Measurements from ENCODE around the gene PHLPP1. TPM values are rescaled to one million over a fixed set of nuclear protein-coding genes. Genes with fewer than 3 reads are reported as not detected.

Gene PHLPP1
- total and polyA plus RNA-seq, 2 donors (not counting 1 experiment from before 2014, with no cell fraction given), result 3.6 to 5.0 TPM

GRCh38 chr18:62897153-62897552 is 181.8 kb downstream of the PHLPP1 start:
- H3K27ac ChIP-seq (ENCODE audit: insufficient read depth, low read length), result no peak overlapping the region

GRCh38 chr18:62898359-62898758 is 183.0 kb downstream of the PHLPP1 start:
- TF ChIP-seq EZH2 (IDR thresholded peaks at IDR 0.05; ENCODE audit: low read length, missing control alignments), result no peak
- TF ChIP-seq, protein P1, sequence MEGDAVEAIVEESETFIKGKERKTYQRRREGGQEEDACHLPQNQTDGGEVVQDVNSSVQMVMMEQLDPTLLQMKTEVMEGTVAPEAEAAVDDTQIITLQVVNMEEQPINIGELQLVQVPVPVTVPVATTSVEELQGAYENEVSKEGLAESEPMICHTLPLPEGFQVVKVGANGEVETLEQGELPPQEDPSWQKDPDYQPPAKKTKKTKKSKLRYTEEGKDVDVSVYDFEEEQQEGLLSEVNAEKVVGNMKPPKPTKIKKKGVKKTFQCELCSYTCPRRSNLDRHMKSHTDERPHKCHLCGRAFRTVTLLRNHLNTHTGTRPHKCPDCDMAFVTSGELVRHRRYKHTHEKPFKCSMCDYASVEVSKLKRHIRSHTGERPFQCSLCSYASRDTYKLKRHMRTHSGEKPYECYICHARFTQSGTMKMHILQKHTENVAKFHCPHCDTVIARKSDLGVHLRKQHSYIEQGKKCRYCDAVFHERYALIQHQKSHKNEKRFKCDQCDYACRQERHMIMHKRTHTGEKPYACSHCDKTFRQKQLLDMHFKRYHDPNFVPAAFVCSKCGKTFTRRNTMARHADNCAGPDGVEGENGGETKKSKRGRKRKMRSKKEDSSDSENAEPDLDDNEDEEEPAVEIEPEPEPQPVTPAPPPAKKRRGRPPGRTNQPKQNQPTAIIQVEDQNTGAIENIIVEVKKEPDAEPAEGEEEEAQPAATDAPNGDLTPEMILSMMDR (conservative IDR thresholded peaks at IDR 0.05 in 1 of 2, IDR thresholded peaks at IDR 0.05 in 1 of 2; ENCODE audit: low read depth in 1 of 2, low read length in 2 of 2), result no peak
- Histone ChIP-seq H3K79me2 (ENCODE audit: control insufficient read depth, insufficient read depth, low read length) (no peaks in the 10 kb centered on the region), H3K4me3 (replicated peaks in 1 of 4; ENCODE audit: control extremely low read depth in 1 of 4, insufficient read depth in 1 of 4, low read depth in 3 of 4, low read length in 4 of 4) (no peak overlapping the region), H3K27ac (ENCODE audit: insufficient read depth, low read length) (no peak overlapping the region), H3K4me2 (ENCODE audit: extremely low read depth, insufficient read depth, low read length) (no peak overlapping the region), H3K27me3 (ENCODE audit: control insufficient read depth, insufficient read depth, low read length) (no peaks in the 10 kb centered on the region), H3K4me1 (ENCODE audit: control insufficient read depth, extremely low read depth, insufficient read depth, low read length) (peaks cover 2% of the 10 kb centered on the region), H2AFZ (ENCODE audit: low read length) (no peak overlapping the region), H3K9me3 (ENCODE audit: control insufficient read depth, insufficient read depth, low read depth, low read length) (no peaks in the 10 kb centered on the region), H3K9ac (ENCODE audit: insufficient read depth, low read length) (no peak overlapping the region), H4K20me1 (ENCODE audit: control insufficient read depth, extremely low read depth, insufficient read depth, low read length) (no peaks in the 10 kb centered on the region), H3K36me3 (ENCODE audit: control insufficient read depth, insufficient read depth, low read length) (no peaks in the 10 kb centered on the region)
- DNase-seq (ENCODE audit: low read depth in 2 of 2), result no peak

More at GRCh38 chr18:62897153-62897552, 181.8 kb downstream of the PHLPP1 start:
- Histone ChIP-seq H2AFZ (ENCODE audit: low read length) (no peak overlapping the region), H3K9ac (ENCODE audit: insufficient read depth, low read length) (no peak overlapping the region), H3K4me3 (replicated peaks in 1 of 4; ENCODE audit: control extremely low read depth in 1 of 4, insufficient read depth in 1 of 4, low read depth in 3 of 4, low read length in 4 of 4) (no peak overlapping the region), H3K4me2 (ENCODE audit: extremely low read depth, insufficient read depth, low read length) (no peak overlapping the region), H3K79me2 (ENCODE audit: control insufficient read depth, insufficient read depth, low read length) (no peaks in the 10 kb centered on the region), H3K9me3 (ENCODE audit: control insufficient read depth, insufficient read depth, low read depth, low read length) (no peaks in the 10 kb centered on the region), H3K4me1 (ENCODE audit: control insufficient read depth, extremely low read depth, insufficient read depth, low read length) (peaks cover 2% of the 10 kb centered on the region), H4K20me1 (ENCODE audit: control insufficient read depth, extremely low read depth, insufficient read depth, low read length) (no peaks in the 10 kb centered on the region), H3K36me3 (ENCODE audit: control insufficient read depth, insufficient read depth, low read length) (no peaks in the 10 kb centered on the region), H3K27me3 (ENCODE audit: control insufficient read depth, insufficient read depth, low read length) (no peaks in the 10 kb centered on the region)
- TF ChIP-seq, protein P1 (conservative IDR thresholded peaks at IDR 0.05 in 1 of 2, IDR thresholded peaks at IDR 0.05 in 1 of 2; ENCODE audit: low read depth in 1 of 2, low read length in 2 of 2), result no peak
- no peak for TF ChIP-seq EZH2 (IDR thresholded peaks at IDR 0.05; ENCODE audit: low read length, missing control alignments)
- DNase-seq (ENCODE audit: low read depth in 2 of 2), result peak in 1 of 2 donors; percentile 68

DNA sequence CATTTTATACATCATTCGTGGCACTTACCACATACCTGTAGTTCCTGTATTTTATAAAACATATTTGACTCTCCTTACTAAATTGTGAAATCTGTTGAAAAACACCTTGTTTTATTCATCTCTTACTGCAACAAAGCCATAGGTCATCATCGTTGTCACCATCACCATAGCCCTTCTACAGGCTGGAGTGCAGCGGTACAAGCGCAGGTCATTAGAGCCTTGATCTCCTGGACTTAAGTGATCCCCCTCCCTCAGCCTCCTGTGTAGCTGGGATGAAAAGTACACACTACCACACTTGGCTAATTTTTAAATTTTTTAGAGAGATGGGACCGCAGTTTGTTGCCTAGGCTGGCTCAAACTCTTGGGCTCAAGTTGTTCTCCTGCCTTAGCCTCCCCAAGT is 184.2 kb downstream of the PHLPP1 start:
- H4K20me1 ChIP-seq (ENCODE audit: control insufficient read depth, extremely low read depth, insufficient read depth, low read length), result no peaks in the 10 kb centered on the region
- H3K4me2 ChIP-seq (ENCODE audit: extremely low read depth, insufficient read depth, low read length), result no peak overlapping the region
- TF ChIP-seq, protein P1 (conservative IDR thresholded peaks at IDR 0.05 in 1 of 2, IDR thresholded peaks at IDR 0.05 in 1 of 2; ENCODE audit: low read depth in 1 of 2, low read length in 2 of 2), result no peak
- no peak for TF ChIP-seq EZH2 (IDR thresholded peaks at IDR 0.05; ENCODE audit: low read length, missing control alignments)
- peaks cover 2% of the 10 kb centered on the region for H3K4me1 ChIP-seq (ENCODE audit: control insufficient read depth, extremely low read depth, insufficient read depth, low read length)
- H3K36me3 ChIP-seq (ENCODE audit: control insufficient read depth, insufficient read depth, low read length), result no peaks in the 10 kb centered on the region
- no peak overlapping the region for H3K4me3 ChIP-seq (replicated peaks in 1 of 4; ENCODE audit: control extremely low read depth in 1 of 4, insufficient read depth in 1 of 4, low read depth in 3 of 4, low read length in 4 of 4)
- no peak overlapping the region for H2AFZ ChIP-seq (ENCODE audit: low read length)
- no peaks in the 10 kb centered on the region for H3K9me3 ChIP-seq (ENCODE audit: control insufficient read depth, insufficient read depth, low read depth, low read length)
- H3K9ac ChIP-seq (ENCODE audit: insufficient read depth, low read length), result no peak overlapping the region
- H3K27ac ChIP-seq (ENCODE audit: insufficient read depth, low read length), result no peak overlapping the region
- no peaks in the 10 kb centered on the region for H3K27me3 ChIP-seq (ENCODE audit: control insufficient read depth, insufficient read depth, low read length)
- DNase-seq (ENCODE audit: low read depth in 2 of 2), result no peak
- no peaks in the 10 kb centered on the region for H3K79me2 ChIP-seq (ENCODE audit: control insufficient read depth, insufficient read depth, low read length)
